GM21786 (cell line): ENCODE results near the gene SAMD13.
A peak's percentile ranks its signal among the peaks of the same experiment; 100 is the strongest.

ENCODE experiments used
- ATAC-seq: cut with Tn5 transposase; IDR thresholded peaks from one replicate; pipeline ENCODE4 v1.9.1; 2021; ENCODE audit not compliant: unreplicated experiment

Gene SAMD13, protein sequence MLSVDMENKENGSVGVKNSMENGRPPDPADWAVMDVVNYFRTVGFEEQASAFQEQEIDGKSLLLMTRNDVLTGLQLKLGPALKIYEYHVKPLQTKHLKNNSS

DNA sequence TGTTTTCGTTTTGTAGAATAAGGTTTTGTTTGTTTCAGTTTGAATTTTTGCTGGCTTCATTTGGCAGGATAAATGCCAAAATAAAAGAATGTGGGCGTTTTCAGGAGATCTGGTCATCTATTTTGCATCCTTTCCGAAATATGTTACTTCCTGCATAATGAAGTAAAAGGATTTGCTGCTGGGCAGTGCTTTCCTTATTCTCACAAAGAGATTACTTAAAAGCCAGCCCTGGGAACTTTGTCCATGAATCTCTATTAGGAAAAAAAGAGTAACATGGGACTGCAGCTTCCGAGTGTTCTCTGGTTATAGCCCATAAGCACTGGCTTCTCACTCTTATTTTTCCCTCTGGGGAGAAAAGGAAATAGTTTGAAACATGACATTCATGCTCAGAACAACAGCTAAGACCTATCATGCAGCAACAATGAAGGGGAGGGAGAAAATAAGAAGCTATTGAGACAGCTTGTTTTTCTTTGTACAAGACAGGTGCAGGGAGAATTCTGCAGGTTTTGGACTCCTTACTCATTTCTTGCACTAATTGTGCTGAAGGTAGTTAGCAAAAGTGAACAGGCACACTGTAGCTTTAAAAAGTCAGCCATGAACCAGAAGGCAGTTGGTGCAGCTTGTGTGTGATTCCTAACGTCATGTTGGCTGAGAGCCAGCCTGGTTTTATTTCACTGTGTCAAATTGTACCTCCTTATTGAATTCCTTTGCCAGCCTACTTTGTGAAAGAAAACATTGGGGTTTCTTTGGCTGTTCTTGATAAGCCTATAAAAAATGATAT, at the start of gene SAMD13:
Gene SAMD13, plus strand, starts transcription at position 705 of the 781 bp plus-strand sequence. CDS start 1,527 bp downstream, outside the sequence.
- ATAC-seq: no peak

DNA sequence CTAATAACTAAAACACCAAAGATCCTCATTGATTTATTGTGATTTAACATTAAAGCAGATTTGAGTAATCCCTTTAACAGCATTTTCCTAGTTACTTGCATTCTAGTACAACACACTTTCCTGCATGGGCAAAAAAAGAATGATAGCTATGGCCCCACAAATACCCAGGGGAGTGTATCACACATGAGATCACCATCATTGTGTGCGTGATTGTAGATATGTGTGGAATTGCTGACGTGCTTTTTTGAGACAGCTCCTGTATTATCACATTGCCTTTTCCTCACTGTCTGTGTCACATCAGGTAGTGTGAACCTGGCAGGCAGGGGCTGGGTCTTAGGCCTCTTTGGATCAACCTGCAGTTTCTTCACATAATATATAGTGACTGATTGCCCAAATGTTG, 48.5 kb upstream of the SAMD13 start:
- no peak for ATAC-seq

DNA sequence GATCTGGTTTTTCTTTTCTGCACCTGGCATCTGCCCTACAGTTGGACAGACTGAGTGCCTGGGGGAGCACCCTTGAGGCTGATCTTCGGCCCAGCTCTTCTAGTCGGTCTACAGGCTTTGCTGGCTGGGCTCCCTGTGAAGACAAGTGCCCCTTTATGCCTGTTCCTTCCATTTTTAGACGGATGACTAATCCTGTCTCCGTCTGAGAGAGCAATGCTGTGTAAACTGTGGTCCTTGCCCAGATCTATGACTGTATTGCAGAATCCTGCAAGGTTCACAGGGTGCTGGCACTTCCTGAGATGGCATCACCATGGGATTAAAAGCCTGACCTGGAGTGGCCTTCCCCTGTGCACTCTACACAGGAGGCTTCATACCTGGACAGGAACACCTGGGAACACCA, 47.6 kb upstream of the SAMD13 start:
- ATAC-seq: no peak

DNA sequence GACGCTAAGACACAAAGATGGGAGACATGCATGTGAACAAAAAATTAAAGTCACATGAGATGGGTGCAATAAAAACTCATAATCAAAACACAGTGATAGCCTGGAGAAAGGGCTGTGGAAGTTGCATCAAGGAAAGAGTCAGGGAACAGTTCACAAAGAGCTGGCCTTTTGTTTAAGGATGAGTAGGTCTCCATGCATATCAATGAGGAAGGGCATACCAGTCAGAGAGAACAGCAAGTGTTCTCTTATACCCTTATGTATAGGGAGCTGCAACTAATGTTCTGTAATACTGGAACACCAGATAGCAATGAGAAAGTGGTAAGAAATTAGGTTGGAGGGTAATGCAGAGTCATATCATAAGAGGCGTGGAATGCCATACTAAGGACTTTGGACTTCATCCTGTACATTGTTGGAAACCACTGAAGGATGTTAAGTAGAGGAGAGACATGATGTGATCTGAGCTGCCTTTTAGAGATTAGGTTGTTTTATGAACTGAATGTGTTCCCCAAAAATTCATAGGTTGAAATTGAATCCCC, 46.7 kb upstream of the SAMD13 start:
- ATAC-seq: no peak

DNA sequence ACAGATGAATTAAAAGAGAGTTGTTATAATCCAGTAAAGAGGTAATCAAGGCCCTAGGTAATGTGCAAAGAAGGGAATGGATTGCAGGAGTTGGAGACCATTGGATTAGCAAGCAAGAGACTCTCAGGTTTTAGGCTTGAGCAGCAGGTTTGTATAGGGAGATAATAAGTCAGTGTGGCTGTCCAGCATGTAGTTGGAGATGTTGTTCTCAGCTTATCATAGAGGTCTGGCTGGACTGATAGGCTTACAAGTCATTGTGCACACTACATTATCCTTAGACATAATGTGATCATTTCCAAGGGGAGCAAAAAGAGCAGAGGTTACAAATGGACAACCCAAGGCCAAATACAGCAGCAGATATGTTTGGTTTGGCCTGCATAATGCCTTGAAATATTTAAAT, 45.9 kb upstream of the SAMD13 start:
- no peak for ATAC-seq

DNA sequence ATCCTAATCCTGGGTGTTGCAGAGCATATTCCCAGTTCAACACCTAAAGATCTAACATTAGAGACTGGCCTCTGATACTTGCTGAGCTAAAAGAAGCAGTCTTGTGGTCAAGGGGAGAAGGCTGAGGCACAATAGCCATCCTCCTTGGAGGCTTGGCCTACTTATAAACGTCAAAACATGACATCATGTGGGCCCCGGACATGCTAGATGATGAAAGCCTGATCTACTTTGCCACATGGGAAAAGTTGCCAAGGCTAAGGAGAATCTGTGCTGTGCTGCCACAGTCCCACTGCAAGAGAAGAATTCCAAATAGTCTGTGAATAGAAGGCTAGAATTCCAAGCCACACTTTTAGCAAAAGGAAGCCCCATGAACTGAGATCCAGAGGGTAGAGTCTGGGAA, 43.9 kb upstream of the SAMD13 start:
- no peak for ATAC-seq

DNA sequence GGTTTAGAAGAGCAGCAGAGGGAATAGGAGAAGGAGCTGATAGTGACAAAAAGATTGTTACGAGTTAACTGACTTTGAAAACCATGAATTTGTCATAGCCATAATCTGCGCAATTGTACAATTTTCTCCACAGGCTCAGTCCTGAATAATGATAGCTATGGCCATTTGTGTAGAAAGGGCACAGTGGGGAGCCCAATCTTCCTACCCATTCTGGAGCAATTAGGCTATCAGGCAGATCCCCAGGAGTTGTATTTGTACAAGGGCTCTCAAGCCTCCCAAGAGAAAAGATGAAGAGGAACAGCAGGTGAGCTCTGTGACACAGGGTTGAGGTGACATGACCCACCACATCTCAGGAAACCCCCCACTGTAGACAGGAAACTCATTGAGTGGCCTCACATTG, 42.1 kb upstream of the SAMD13 start:
- ATAC-seq: no peak

DNA sequence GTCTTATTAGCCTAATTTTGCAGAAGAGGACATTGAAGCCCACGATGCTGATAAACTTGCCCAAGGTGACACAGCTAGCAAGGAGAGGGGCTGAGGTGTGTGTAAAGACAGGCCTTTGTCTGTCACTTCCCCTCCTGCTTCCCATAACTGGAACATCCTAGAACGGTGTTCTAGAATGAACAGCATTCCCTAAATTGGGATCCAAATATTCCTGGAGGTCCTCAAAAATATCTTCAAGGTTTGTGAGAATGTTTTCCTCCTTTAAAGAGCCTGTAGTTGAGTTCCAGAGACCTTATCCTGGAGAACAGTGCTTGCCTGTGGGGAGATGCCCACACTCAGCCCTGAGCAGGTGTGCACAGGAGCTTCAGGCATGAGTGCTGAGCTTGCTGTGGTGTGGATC, 41.5 kb upstream of the SAMD13 start:
- ATAC-seq: no peak

DNA sequence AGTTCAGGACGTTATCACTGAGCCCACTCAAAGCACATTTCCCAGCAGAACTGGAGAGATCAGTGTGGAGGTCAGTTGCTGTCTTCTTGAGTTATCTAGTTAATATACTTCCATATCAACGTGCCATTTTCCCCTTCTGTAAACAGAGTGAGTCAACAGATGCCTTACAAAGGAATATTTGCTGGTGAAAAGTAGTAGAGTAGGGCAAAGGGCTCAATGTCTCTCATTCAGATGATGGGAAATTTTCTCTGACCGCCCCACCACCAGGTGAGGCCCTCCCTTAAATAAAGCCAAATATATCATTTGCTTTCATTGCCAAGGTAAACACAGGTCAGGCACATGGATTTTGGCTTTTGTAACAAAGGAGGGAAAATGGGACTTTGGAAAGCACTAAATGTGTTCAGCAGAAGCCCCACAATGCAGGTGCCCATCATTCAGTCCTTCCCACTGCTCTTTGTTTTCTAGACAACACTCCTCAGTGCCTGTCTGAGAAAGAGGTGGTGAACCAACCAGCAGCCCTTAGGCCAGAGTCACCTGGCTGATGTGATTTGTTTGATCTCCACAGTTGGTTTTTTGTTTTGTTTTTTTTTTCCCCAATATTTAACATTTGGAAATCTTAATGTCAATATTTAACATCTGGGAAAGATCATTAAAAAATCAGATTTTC, 40.5 kb upstream of the SAMD13 start:
- ATAC-seq: no peak

DNA sequence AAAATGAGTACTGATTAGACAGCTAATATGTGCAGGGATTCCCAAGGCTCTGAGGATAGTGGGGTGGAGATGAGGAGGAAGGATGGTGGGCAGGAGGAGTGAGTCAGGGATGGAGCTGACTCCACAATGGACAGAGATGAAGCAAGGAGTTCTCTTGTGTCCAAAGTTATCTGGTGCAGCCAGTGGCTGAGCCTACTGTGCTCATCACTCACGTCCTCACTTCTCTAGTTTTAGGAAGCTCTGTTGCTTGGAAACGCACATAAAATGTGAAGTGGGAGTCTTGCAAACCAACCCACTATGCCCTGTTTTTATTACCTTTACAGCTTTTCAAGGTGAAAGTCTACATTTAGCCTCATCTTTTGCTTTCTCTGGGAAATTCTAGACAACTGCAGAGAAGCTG, 36.5 kb upstream of the SAMD13 start:
- ATAC-seq: no peak

DNA sequence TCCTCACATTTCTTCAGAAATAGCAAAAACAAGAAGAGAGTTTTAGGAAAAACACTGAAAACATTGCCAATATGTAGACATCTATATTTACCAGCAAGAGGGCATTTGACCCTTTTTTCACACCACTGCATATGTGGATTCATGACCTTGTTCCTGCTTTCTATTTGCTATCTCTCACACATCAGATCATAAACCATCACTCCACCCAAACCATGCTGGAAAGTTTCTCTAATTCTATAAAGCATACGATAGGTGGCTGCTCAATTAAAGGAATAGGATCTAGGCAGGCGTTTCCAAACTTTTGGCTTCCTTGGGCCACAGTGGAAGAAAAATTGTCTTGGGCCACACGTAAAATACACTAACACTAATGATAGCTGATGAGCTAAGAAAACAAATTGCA, 35.6 kb upstream of the SAMD13 start:
- no peak for ATAC-seq

DNA sequence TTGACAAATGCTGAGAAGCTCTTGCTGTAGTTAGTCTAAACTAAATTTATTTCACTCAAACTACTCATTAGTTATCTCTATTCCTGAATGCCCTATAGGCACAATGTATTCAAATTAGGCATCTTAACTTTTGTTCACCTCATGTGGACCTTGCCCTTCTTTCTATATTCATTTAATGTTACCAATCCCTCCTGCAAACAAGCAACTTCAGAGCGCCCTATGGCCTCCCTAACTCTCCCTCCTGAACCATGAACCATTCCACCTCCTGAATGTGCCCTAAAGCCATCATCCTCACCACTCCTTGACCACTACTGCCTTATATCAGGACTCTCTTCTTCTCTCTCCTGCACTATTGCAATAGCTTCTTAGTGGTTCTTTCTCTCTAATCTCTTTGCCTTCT, 34.8 kb upstream of the SAMD13 start:
- no peak for ATAC-seq

DNA sequence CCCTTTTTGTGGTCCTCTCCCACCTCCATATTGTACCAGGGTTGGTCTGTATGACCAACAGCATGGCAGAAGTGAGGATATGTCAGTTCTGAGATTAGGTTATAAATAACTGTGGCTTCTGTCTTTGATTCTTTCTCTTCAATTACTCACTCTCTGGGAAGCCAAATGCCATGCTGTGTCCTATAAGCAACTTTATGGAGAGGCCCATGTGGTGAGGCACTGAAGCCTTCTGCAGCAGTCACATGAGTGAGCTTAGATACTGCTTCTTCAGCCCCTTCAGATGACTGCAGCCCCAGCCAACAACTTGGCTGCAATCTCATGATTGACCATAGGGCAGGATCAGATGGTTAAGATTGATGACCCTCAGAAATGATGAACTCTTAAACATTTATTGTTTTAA, 34.0 kb upstream of the SAMD13 start:
- ATAC-seq: no peak

DNA sequence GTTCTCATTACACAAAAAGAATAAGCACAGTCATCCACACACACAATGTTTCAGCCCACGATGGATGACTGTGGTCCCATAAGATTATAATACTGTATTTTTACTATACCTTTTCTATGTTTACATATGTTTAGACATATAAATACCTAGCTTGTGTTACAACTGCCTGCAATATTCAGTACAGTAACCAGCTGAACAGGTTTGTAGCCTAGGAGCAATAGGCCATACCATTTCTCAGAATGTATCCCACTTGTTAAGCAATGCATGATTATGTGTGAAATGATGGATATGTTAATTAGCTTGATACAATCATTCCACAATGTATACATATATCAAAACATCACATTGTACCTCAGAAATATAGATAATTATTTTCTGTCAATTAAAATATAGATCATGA, 33.2 kb upstream of the SAMD13 start:
- no peak for ATAC-seq

DNA sequence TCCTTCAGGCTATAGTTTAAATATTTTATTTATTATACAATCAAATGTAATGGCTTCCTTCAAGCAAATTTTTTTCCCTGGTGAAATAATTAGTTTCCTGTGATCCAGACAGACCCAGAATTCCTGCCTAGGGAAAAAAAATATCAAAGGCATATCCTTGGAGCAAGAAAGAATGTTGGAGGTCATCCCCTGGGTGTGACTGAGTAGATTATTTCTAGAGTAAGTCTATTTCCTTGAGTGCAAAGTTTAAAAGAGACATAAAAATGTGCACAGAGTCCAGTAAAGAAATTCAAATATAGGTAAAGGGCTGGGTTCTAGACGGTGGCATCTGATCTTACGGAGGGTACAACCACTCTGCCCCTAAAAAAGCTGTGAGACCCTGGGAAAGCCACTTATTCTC, 32.2 kb upstream of the SAMD13 start:
- ATAC-seq: no peak

DNA sequence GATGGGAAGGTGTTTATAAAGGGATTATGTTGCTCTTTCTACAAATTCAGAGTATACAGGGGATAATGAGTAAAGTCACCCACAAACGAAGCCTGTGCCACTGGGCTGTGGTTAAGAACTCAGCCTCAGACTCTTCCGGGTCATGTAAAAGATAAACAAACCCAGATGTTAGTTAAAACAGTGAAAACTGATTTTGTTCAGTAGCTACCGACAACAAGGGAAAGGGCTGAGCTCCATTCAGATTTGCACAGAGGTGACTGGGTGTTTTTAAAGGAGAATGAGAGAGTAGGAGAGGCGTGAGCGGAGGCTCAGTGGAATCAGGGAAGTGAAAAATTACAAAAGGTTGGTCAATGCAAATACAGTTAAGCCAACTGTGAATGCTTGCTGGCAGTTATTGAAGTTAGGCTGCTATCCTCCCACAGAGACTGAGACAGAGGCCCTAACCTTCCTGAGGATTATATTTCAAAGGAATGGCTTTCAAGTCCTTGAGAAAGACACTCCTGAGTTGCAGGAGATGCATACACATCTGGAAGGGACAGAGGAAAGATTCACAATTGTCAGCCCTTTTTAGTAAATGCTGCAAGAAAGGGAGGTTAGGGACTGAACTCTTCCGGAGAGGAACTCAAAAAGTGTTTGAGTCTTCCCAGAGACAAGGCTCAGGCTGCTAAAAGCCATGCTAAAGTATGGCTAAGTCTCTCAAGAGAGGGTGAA, 29.9 kb upstream of the SAMD13 start:
- ATAC-seq: peak; percentile 96

DNA sequence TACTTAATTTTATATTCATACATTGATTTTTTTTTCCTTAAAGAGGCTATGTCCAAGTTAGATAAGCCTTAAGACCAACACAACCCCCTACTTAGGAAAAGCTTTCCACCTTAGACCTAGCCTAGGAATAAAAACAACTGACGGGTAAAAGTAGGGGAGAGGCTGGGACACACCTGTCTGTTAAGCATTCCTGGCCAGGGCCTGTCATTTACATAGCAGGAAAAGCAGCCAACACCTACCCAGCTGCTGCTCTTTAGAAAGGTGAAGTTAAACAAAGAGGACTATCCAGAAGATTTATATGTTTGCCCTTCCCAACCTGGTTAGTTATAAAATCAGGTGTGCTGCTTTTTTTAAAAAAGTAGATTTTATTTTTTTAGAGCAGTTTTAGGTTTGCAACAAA, 29.1 kb upstream of the SAMD13 start:
- no peak for ATAC-seq

DNA sequence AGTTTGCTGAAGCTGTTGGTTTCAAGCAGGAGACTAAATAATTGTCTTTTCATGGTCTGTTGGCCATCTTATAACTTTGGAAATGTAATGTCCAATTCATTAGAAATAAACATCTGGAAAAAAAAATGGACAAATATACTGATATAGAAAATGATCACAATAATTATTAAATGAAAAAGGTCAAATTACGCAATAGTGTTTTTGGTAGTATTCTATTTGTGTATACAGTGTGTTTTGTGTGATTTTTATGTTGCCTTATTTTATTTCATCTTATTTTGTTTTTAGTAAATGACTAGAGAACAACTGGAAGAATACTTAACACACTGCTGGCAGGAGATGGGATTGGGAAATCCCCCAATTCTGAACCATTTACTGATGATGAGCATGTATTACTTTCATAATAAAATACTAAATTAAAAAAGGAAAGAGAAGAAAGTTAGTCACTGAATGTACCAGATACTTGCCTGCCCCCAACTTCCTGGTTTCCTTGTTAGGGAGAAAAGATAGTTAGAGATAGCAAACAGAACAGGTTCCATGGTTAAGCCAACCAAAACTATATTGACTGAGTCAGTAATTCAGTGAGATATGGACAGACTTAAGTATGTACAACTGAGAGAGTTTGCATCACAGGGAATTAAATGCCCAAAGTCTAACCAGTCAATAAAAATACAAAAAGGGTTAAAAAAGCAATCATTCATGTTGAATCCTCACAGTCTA, 24.0 kb upstream of the SAMD13 start:
- no peak for ATAC-seq

DNA sequence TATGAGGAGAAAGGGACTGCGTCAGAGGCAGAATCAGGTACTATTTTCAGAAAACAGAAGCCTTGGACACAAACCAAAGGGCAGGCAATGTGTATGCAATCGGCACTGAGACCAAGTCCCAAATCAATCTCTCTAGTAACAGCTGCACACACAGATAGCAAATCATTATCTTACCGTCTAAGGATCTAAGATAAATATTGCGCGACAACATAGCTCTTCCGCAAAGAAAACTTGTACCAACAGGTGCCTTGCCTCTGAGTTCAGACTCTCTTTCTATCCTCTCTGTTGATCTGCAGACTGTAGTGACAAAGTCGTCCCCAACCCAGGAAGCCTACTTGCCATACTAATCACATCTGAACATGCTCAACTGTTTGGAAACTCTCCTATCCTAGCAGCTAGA, 22.6 kb upstream of the SAMD13 start:
- no peak for ATAC-seq

DNA sequence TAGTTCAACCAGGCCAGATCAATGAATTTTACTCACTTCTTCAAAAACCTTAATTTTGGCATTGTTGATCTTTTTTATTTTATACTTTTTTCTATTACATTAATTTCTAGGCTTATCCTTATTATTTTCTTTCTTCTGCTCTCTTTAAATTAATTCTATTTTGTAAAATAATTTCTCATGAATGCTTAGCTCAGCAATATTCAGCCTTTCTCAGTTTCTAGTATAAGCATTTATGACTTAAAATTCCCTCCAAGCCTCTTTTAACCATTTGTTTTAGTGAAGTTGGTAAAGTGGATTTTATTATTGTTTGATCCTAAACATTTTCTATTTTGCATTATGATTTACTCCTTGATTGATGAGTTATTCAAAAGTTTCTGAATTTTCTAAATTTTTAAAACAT, 20.6 kb upstream of the SAMD13 start:
- no peak for ATAC-seq

DNA sequence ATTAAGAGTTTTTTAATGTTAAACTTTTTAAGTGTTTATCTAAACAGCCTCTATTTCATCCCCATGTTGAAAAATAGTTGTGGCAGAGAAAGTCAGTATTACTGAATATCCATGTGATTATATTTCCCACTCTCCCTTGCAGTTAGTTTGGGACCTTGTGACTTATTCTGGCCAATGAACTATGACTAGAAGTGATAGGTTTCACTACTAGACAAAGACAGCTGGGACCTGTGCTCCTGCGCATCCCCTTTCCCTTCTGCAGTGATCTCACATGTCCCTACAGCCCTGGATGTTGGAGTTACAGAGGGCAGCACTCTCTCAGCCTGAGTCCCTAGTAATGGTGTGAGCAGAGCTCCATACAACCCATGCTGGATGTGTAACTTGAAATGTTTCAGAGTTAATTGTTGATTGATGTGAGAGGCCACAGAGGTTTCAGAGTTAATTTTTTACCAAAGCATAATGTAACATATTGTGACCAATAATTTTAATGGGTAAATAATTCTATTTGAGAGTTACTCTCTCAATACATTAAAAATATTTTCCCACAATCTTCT, 18.7 kb upstream of the SAMD13 start:
- no peak for ATAC-seq
